ENCODE measurements around the gene SPACA4. TPM values are rescaled to one million over a fixed set of nuclear protein-coding genes. Genes with fewer than 3 reads are reported as not detected.

SPACA4 gene
- total RNA-seq, 1 donor from 2014 or later = not detected

- peak overlapping the region; percentile 93 for H3K4me2 ChIP-seq
These were observed 19.4 kb downstream of the SPACA4 start for GRCh38 chr19:48625891-48626327.

GRCh38 chr19:48627201-48627864, 20.8 kb downstream of the SPACA4 start:
- Histone ChIP-seq H3K36me3 (no peaks in the 10 kb centered on the region), H3K79me2 (ENCODE audit: low read depth) (peaks cover 28% of the 10 kb centered on the region), H3K4me3 (no peak overlapping the region), H3K4me2 (no peak overlapping the region), H4K20me1 (ENCODE audit: low read depth) (peaks cover 32% of the 10 kb centered on the region), H2AFZ (replicated peaks) (no peak overlapping the region), H3K4me1 (peaks cover 17% of the 10 kb centered on the region), H3F3A (ENCODE audit: low read depth) (peaks cover 48% of the 10 kb centered on the region), H3K27ac (no peak overlapping the region), H3K27me3 (no peaks in the 10 kb centered on the region), H3K9me3 (ENCODE audit: low read depth) (no peaks in the 10 kb centered on the region), H3K9ac (no peak overlapping the region)
- DNase-seq (ENCODE audit: low spot score) = no peak
- Mint-ChIP-seq H3K27ac (no peak overlapping the region), H3K36me3 (peaks cover 2% of the 10 kb centered on the region), H3K4me1 (peaks cover 51% of the 10 kb centered on the region), H3K27me3 (ENCODE audit: insufficient read depth, low read depth) (peaks cover 4% of the 10 kb centered on the region), H3K9me3 (no peaks in the 10 kb centered on the region), H3K4me3 (peak overlapping the region; percentile 22)
- TF ChIP-seq EZH2 (IDR thresholded peaks at IDR 0.05) (no peak), EZH2phosphoT487 (IDR thresholded peaks at IDR 0.05) (no peak), CTCF (IDR thresholded peaks at IDR 0.05) (no peak)

More at GRCh38 chr19:48625891-48626327, 19.4 kb downstream of the SPACA4 start:
- no peak for TF ChIP-seq EZH2phosphoT487 (IDR thresholded peaks at IDR 0.05)
- TF ChIP-seq EZH2 (IDR thresholded peaks at IDR 0.05) = no peak
- no peak for TF ChIP-seq CTCF (IDR thresholded peaks at IDR 0.05)
- H3K9me3 Mint-ChIP-seq = no peaks in the 10 kb centered on the region
- peaks cover 14% of the 10 kb centered on the region for H3K4me1 ChIP-seq
- H4K20me1 ChIP-seq (ENCODE audit: low read depth) = peaks cover 25% of the 10 kb centered on the region
- H3K9ac ChIP-seq = no peak overlapping the region
- no peaks in the 10 kb centered on the region for H3K27me3 Mint-ChIP-seq (ENCODE audit: insufficient read depth, low read depth)
- peaks cover 36% of the 10 kb centered on the region for H3F3A ChIP-seq (ENCODE audit: low read depth)
- no peak overlapping the region for H3K27ac ChIP-seq
- H3K27ac Mint-ChIP-seq = no peak overlapping the region
- peaks cover 44% of the 10 kb centered on the region for H3K4me1 Mint-ChIP-seq
- H3K4me3 Mint-ChIP-seq = no peak overlapping the region
- no peak for DNase-seq (ENCODE audit: low spot score)
- H3K27me3 ChIP-seq = no peaks in the 10 kb centered on the region
- no peaks in the 10 kb centered on the region for H3K9me3 ChIP-seq (ENCODE audit: low read depth)
- H3K36me3 ChIP-seq = no peaks in the 10 kb centered on the region
- peaks cover 28% of the 10 kb centered on the region for H3K79me2 ChIP-seq (ENCODE audit: low read depth)
- no peak overlapping the region for H2AFZ ChIP-seq (replicated peaks)
- H3K4me3 ChIP-seq = no peak overlapping the region
- peaks cover 2% of the 10 kb centered on the region for H3K36me3 Mint-ChIP-seq

GRCh38 chr19:48627865-48628314, 21.3 kb downstream of the SPACA4 start:
- H3K9ac ChIP-seq = no peak overlapping the region
- no peaks in the 10 kb centered on the region for H3K9me3 Mint-ChIP-seq
- H3K79me2 ChIP-seq (ENCODE audit: low read depth) = peaks cover 28% of the 10 kb centered on the region
- H4K20me1 ChIP-seq (ENCODE audit: low read depth) = peaks cover 35% of the 10 kb centered on the region
- no peak overlapping the region for H2AFZ ChIP-seq (replicated peaks)
- H3K4me3 ChIP-seq = no peak overlapping the region
- H3K4me3 Mint-ChIP-seq = no peak overlapping the region
- H3F3A ChIP-seq (ENCODE audit: low read depth) = peaks cover 48% of the 10 kb centered on the region
- H3K27ac Mint-ChIP-seq = no peak overlapping the region
- H3K4me1 Mint-ChIP-seq = peaks cover 54% of the 10 kb centered on the region
- H3K4me2 ChIP-seq = no peak overlapping the region
- no peak for DNase-seq (ENCODE audit: low spot score)
- H3K27me3 Mint-ChIP-seq (ENCODE audit: insufficient read depth, low read depth) = peaks cover 4% of the 10 kb centered on the region
- peaks cover 2% of the 10 kb centered on the region for H3K36me3 Mint-ChIP-seq
- H3K36me3 ChIP-seq = no peaks in the 10 kb centered on the region
- H3K9me3 ChIP-seq (ENCODE audit: low read depth) = no peaks in the 10 kb centered on the region
- H3K27me3 ChIP-seq = no peaks in the 10 kb centered on the region
- H3K4me1 ChIP-seq = peaks cover 17% of the 10 kb centered on the region
- no peak overlapping the region for H3K27ac ChIP-seq
- no peak for TF ChIP-seq EZH2phosphoT487 (IDR thresholded peaks at IDR 0.05)
- no peak for TF ChIP-seq EZH2 (IDR thresholded peaks at IDR 0.05)
- no peak for TF ChIP-seq CTCF (IDR thresholded peaks at IDR 0.05)

All from neural progenitor cell (in vitro differentiated cells).